Nephron progenitor cell (in vitro differentiated cells): ENCODE results near the gene SLC25A45.

Experiments
- DNase-seq: peaks from one replicate; pipeline ENCODE4 v3.0.0; 2021
- H3K27ac Mint-ChIP-seq: 2 replicates; pipeline ENCODE4 v1.8.0; 2021; ENCODE audit warnings: mild to moderate bottlenecking, moderate library complexity, mixed read lengths
- H3K27me3 Mint-ChIP-seq: 2 replicates; pipeline ENCODE4 v1.8.0; 2021; ENCODE audit warnings: mild to moderate bottlenecking, low read depth, mixed read lengths; ENCODE audit not compliant: poor library complexity
- H3K36me3 Mint-ChIP-seq: 2 replicates; pipeline ENCODE4 v1.8.0; 2021; ENCODE audit warnings: low read depth, mixed read lengths
- H3K4me1 Mint-ChIP-seq: 2 replicates; pipeline ENCODE4 v1.8.0; 2021; ENCODE audit warnings: mixed read lengths
- H3K4me3 Mint-ChIP-seq: 2 replicates; pipeline ENCODE4 v1.8.0; 2021; ENCODE audit warnings: mild to moderate bottlenecking, moderate library complexity, mixed read lengths
- H3K9me3 Mint-ChIP-seq: 2 replicates; pipeline ENCODE4 v1.8.0; 2021; ENCODE audit warnings: mild to moderate bottlenecking, moderate library complexity, mixed read lengths
- TF ChIP-seq, protein P1 (sequence below): fragments of 200-600 bp; sonication (generic); IDR thresholded peaks from 2 replicates; pipeline ENCODE4 v1.5.0; 2021; ENCODE audit warnings: antibody characterized with exemption

Gene SLC25A45

DNA sequence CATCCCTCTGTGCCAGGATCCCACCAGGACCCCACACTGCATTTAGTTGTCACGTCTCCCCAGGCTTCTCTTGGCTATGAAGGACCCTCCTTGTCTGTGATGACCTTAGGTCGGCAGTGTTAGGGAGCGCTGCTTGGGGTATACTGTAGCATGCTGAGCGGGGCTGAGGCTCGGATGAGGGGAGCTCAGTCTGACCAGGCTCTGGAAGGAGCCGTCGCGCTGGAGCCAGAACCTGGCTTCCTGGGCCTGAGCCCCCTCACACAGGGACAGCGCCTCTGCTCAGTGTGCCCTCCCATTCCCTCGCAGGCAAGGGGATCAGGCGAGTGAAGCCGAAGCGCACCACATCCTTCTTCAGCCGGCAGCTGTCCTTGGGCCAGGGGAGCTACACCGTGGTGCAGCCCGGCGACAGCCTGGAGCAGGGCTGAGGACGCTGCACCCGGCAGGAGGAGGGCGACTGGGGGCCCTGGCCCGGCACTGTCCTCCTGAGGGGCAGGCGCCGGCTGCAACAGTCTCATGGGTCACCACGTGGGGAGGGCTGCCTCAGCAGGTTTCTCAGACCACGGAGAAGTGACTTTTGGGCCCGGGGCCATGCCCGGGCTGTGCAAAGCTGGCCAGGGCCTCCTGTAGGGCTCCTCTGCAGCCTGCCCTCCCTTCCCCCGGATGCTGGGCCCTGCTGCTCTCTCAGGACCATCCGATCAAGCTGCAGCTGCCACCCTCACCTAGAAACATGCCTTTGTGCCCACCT, 28.7 kb upstream of the SLC25A45 start:
- H3K9me3 Mint-ChIP-seq = no peaks in the 10 kb centered on the region
- no peak overlapping the region for H3K4me3 Mint-ChIP-seq
- no peak overlapping the region for H3K27ac Mint-ChIP-seq
- TF ChIP-seq, protein P1, sequence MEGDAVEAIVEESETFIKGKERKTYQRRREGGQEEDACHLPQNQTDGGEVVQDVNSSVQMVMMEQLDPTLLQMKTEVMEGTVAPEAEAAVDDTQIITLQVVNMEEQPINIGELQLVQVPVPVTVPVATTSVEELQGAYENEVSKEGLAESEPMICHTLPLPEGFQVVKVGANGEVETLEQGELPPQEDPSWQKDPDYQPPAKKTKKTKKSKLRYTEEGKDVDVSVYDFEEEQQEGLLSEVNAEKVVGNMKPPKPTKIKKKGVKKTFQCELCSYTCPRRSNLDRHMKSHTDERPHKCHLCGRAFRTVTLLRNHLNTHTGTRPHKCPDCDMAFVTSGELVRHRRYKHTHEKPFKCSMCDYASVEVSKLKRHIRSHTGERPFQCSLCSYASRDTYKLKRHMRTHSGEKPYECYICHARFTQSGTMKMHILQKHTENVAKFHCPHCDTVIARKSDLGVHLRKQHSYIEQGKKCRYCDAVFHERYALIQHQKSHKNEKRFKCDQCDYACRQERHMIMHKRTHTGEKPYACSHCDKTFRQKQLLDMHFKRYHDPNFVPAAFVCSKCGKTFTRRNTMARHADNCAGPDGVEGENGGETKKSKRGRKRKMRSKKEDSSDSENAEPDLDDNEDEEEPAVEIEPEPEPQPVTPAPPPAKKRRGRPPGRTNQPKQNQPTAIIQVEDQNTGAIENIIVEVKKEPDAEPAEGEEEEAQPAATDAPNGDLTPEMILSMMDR = no peak
- no peaks in the 10 kb centered on the region for H3K27me3 Mint-ChIP-seq
- no peak for DNase-seq
- H3K4me1 Mint-ChIP-seq = peaks cover 31% of the 10 kb centered on the region
- H3K36me3 Mint-ChIP-seq = peaks cover 19% of the 10 kb centered on the region

GRCh38 chr11:65404638-65405339, 22.3 kb upstream of the SLC25A45 start:
- TF ChIP-seq, protein P1 = no peak
- H3K36me3 Mint-ChIP-seq = peaks cover 19% of the 10 kb centered on the region
- no peak for DNase-seq
- no peaks in the 10 kb centered on the region for H3K27me3 Mint-ChIP-seq
- peaks cover 12% of the 10 kb centered on the region for H3K4me1 Mint-ChIP-seq
- no peak overlapping the region for H3K4me3 Mint-ChIP-seq
- no peaks in the 10 kb centered on the region for H3K9me3 Mint-ChIP-seq
- H3K27ac Mint-ChIP-seq = no peak overlapping the region

DNA sequence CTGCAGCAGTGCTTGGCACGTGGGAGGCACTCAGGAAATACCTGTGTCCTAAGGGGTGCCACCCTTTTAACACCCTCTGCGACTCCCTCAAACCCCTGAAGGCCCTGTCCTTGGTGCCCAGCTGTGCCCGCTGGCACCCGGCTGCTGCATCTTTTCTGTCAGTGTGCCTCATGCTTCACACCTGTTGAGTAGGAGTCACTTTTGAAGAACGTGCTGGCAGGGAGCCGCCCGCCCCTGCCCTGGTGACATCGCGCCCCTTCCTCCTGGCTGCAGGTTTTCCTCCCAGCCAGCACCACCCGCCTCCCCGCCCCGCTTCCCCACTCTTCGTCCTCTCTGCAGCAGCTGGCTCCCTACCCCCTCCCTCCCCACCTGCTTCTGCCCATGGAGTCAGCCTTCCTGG, 21.8 kb upstream of the SLC25A45 start:
- no peaks in the 10 kb centered on the region for H3K27me3 Mint-ChIP-seq
- H3K4me3 Mint-ChIP-seq = no peak overlapping the region
- H3K27ac Mint-ChIP-seq = no peak overlapping the region
- TF ChIP-seq, protein P1 = no peak
- H3K9me3 Mint-ChIP-seq = no peaks in the 10 kb centered on the region
- no peak for DNase-seq
- peaks cover 15% of the 10 kb centered on the region for H3K36me3 Mint-ChIP-seq
- peaks cover 17% of the 10 kb centered on the region for H3K4me1 Mint-ChIP-seq

DNA sequence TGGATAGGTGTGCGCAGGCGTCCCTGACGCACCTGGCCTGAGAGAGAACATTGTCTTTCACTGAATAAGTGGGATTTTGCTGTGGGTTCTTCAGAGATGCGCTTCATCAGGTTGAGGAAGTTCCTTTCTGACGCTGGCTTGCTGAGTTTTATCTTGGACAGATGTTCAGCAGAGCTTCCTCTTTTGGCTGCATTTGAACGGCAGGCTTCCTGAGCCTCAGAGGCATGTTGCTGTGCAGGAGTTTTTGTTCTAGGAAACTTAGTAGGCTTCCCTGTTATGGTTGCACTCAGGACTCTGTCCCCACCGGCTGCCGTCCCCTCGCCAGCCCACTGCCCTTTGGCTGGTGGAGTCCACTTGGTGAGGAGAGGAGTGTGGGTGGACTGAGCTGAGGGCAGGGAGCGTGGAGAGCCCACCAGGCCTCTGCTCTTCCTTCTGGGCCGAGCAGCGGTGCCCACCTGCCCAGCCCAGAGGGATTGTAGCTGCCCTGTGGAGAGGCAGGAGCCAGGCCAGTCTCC, 21.2 kb upstream of the SLC25A45 start:
- peaks cover 19% of the 10 kb centered on the region for H3K4me1 Mint-ChIP-seq
- no peaks in the 10 kb centered on the region for H3K9me3 Mint-ChIP-seq
- no peaks in the 10 kb centered on the region for H3K27me3 Mint-ChIP-seq
- H3K4me3 Mint-ChIP-seq = no peak overlapping the region
- peaks cover 10% of the 10 kb centered on the region for H3K36me3 Mint-ChIP-seq
- H3K27ac Mint-ChIP-seq = no peak overlapping the region
- no peak for DNase-seq
- TF ChIP-seq, protein P1 = no peak

GRCh38 chr11:65402790-65403189, 20.3 kb upstream of the SLC25A45 start:
- Mint-ChIP-seq H3K4me3 (no peak overlapping the region), H3K9me3 (no peaks in the 10 kb centered on the region), H3K36me3 (peaks cover 9% of the 10 kb centered on the region), H3K4me1 (peaks cover 24% of the 10 kb centered on the region), H3K27ac (no peak overlapping the region), H3K27me3 (no peaks in the 10 kb centered on the region)
- TF ChIP-seq, protein P1 = no peak
- DNase-seq = no peak
